IPS-NIHi7 (cell line): ENCODE measurements around the gene LMCD1.

Experiments used
- DNase-seq: peaks from one replicate; pipeline ENCODE4 v3.0.0; 2012; ENCODE audit warnings: mixed read lengths; ENCODE audit errors: extremely low spot score

The LMCD1 gene

GRCh38 chr3:8536096-8537056 is 34.8 kb downstream of the LMCD1 start:
- no peak for DNase-seq

DNA sequence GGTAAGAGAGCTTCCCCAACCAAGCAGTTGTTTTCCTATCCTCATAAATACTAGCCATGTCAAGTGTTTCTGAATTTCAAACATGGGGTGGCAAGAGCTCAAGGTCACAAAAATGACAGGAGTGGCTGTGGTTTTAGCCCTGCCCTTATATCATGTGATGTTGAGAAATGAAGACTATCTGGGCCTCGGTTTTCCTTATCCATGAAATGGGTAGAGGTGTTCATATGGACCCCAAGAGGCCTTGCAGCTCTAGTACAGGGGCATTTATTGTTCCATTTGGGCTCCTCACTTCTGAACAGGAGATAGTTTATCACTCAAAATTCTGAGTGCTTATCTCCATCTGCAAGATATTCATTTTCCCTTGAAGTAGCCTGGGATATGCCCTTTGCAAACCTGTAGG is 35.8 kb downstream of the LMCD1 start:
- DNase-seq = no peak

DNA sequence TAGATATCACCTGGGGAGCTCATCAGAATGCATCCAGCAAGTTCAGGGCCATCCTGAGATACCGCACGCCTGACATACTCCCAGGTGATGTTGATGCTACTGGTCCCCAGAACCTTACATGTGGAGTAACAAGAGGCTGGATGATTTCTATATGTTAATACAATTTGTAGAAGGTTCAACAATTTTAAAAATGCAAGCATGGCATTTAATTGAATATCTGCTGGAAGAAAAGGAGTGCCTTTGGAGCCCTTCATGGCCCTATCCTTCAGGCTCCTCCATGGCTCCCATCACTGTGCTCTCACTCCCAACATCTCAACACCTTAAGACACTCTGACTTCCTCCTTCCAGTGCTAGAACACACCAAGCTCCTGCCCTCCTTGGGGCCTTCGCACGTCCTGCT is 36.6 kb downstream of the LMCD1 start:
- no peak for DNase-seq

DNA sequence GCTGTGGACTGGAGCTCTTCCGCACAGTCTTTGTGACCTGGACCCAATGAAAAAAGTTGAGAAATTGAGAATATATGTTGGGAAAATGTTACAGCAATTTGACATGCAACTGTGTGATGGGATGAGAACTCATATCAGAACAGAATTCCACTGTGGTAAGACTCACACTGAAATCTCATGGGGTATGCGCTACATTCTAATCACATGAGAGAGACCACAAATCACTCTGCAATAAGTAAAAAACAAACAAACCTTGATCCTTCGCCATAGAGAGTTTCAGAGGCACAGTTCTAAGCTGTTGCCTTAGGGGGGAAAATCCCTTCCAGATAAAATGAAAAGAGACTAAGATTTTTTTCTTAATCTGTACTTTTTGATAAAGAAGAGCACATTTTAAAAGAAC is 37.3 kb downstream of the LMCD1 start:
- no peak for DNase-seq

DNA sequence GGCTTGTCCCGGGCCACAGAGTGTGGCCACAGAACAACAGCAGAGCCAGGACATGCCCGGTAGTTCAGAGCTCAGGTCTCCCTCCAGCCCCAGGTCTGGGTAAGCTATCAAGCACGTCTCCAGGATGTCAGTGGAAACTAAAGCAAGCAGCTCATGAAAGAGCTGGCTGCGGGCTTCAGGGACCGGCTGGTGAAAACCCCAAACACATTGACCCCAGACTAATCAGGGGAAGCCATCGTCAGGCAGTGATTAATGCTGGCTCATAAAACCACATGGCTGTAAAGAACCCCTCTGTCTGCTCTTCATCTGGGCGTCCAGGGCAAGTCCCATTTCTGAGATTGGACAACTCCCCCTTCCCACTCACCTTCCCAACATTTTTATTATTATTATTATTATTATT is 37.8 kb downstream of the LMCD1 start:
- no peak for DNase-seq

DNA sequence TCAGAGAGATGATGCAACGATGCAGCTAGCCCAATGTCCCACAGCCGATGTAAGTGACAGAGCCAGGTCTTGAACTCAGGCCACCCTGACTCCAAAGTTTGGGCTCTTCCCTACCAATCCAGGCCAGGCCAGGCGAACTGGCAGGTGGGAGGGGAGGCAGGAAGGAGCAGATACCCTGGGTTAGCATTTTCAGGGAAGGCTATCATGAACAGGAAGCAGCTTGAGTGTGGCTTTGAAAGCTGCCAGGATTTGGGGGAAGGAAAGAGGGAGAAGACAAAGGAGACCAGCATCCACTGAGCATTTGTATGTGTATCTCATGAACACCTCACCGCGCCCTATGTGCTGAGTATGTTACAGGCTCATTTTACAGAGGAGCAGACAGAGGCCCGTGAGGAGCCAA is 38.8 kb downstream of the LMCD1 start:
- no peak for DNase-seq

GRCh38 chr3:8541486-8541885 is 39.9 kb downstream of the LMCD1 start:
- no peak for DNase-seq

- DNase-seq = no peak
Measured at GRCh38 chr3:8542190-8543135, 40.8 kb downstream of the LMCD1 start.

- DNase-seq = no peak
Measured at GRCh38 chr3:8546609-8547008, 45.0 kb downstream of the LMCD1 start.

- DNase-seq = no peak
Measured at GRCh38 chr3:8548502-8549275, 47.1 kb downstream of the LMCD1 start.

DNA sequence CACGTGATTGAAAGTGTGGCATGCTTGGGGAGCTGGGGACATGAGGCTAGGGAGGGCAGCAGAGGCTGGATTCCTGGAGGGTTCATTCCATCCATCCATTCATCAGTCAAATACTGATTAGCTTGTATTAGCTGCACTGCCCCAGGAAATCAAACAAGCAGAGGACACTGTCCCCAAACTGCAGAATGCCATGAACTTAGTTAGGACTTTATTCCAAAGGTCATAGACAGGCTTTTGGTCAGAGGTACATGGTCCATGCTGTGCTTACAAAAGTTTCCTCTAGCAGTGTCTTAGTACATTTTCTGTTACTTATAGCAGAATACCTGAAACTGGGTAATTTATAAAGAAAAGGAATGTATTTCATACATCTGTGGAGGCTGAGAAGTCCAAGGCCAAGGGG is 47.7 kb downstream of the LMCD1 start:
- no peak for DNase-seq

GRCh38 chr3:8550611-8551010 is 49.0 kb downstream of the LMCD1 start:
- DNase-seq = no peak

DNA sequence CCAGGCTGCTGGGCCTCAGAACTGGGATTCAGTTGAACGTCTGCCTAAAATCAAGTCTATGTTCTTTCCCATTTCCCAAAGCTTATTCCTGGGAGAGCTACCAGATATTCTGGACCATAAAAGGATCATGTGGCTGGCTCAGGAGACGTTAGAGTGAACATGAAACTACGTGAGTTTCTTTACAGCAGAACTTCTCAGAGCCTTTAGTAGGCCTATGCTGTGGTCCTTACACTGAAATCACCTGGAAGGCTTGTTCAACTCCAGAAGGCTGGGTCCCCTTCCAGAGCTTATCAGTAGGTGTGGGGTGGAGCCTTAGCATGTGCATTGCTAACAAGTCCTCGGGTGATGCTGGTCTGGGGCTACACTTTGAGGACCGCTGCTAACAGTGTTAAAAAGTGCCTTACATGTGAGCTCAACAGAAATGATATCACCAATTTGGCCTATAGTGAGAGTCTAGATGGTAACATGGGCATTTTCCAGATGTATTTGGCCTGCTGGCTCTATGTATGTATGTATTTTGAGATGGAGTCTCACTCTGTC is 50.7 kb downstream of the LMCD1 start:
- no peak for DNase-seq

DNA sequence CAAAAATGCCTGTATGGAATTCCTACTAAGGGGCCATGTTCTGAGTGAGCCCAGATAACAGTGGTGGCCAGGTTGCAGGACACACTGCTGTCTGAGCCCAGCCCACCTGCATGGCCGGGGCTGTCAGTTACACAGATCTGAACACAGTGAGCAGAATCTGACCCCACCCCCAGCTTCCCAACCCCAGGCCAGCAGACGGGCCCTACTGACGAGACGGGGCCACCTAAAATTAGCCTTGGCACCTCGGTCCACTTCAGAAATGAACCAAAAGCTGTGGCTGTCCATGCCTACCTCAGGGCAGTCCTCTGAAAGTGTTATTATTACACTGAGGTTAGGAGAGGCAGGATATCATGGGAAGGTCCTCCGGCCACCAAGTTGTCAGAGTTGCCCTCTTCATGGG is 51.8 kb downstream of the LMCD1 start:
- DNase-seq = no peak

DNA sequence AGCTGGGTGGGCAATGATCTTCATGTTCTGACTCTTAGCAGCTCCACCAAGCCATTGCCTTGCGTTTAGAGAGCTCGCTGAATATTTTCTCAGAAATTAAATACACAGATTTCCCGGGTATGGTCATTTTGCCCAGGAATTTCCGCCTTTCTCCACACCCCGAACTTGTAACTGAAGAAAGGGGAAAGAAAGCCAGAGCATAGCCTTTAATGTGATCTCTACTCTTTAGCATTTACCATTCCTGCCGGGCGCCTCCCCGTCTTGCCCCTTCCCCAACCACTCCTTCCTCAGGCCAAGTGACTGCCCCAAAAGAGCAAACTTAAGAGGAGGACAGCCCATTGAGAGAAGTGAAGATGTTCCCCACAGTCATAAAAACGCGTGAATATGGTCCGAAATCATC is 53.1 kb downstream of the LMCD1 start:
- no peak for DNase-seq

DNA sequence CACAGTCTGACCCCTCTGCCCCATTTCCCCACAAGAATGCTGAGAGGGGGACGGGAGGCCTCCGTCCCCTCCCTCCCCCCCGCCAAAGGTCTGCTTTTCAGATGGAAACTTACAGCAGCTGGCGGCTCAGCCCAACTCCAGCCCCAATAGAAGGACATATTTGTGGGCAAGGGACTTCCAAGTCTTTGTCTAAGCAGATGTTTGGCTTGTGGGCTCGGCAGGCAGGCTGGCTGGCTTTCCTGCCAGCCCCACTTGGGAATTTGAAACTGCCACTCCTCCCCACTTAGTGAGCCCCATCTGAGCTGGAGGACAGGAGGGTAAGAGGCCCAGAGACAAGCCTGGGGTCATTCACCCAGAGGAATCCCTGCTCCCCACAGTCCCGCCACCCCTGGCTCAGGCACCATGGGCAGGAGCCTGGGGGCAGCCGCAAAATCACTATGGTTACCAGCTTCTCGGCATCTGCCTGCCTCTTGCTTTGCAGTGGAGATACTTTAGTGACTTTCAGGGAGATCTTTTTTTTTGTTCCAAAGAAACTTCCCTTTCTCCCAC is 53.6 kb downstream of the LMCD1 start:
- DNase-seq = peak; percentile 28

DNA sequence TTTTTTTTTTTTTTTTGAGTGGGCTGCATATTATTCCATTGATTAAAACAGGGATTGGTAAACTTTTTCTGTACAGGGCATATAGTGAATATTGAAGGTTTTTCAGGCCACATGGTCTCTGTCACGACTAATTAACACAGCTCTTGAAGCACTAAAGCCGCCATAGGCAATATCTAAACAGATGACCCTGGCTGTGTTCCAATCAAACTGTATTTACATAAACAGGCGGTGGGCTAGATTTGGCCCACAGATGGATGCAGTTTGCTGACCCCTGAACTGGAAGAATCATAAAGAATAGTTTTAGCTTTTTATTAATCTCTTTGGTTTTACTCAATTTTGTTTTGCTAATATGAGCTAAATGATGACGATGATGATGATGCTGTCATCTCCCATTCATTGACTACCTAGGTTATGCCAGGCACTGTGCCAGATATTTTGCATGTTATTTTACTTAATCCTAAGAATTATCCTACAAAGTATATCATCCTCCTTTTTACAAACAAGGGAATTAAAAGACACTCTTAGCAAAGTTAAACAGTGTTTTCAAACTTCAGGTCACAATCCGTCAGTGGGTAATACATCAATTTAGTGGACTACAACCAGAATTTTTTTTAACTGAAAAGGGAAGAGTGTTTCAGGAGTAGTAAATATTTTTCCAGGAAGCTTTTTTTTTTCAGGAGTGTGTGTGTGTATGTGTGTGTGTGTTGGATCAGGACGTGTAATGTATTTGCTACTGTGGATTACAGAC is 54.3 kb downstream of the LMCD1 start:
- no peak for DNase-seq

- DNase-seq = no peak
Measured at GRCh38 chr3:8556473-8556869, 54.8 kb downstream of the LMCD1 start.

DNA sequence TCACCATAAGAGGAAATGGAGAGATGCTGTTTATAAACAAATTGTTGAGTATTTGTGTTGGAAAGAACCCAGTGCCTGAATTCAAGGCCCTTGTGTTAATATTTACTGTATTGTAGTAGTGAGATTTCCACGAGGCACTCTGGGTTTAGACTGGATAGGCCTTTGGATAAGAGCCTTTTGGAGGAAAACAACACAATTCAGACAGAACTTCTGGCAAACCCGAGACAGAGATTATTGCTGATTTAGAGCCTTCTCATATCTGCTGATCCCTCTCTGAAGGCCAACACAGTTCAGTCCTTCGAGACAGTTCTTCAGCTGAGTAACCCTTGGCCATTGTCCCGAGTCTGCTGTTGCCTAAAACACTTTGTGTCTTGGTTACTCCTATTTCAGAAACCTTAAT is 55.7 kb downstream of the LMCD1 start:
- DNase-seq = no peak

GRCh38 chr3:8558645-8559044 is 57.0 kb downstream of the LMCD1 start:
- no peak for DNase-seq

- no peak for DNase-seq
Measured at GRCh38 chr3:8559351-8559750, 57.7 kb downstream of the LMCD1 start.
